HCT116 (cell line): ENCODE measurements around the gene ATP6V1G1. TPM values are rescaled to one million over a fixed set of nuclear protein-coding genes. Genes with fewer than 3 reads are reported as not detected.

Experiments
- ATAC-seq: fragments of 200-7000 bp; cut with Tn5 transposase; 2 replicates; pipeline ENCODE4 v1.9.1; 2020; ENCODE audit warnings: mild to moderate bottlenecking, moderate library complexity
- BruUV-seq: library from RNA; stranded (reverse); fragments of 400-500 nt; replicated peaks from 2 replicates; lab custom pipeline; 2021; lab: Mats Ljungman, UMichigan
- CTCF ChIA-PET: fragments of 300-600 bp; sonication (Branson Sonifier 250); formaldehyde crosslinking; loops from one replicate; lab custom pipeline; 2021; ENCODE audit warnings: antibody characterized with exemption; lab: Charles Lee
- POLR2A ChIA-PET: fragments of 300-600, 350-600 bp; sonication (Branson Sonifier 250); formaldehyde crosslinking; loops from one replicate; lab custom pipeline; 2021; ENCODE audit warnings: antibody characterized with exemption; lab: Charles Lee
- RAD21 ChIA-PET, 2 experiments: fragments of 300-600 bp; sonication (Branson Sonifier 250); formaldehyde crosslinking; loops; one replicate each; lab custom pipeline; 2023; ENCODE audit warnings: low total read pairs in 2 of 2; ENCODE audit not compliant: uncharacterized antibody in 2 of 2, unreplicated experiment in 2 of 2, low non-redundant PET in 1 of 2; lab: Charles Lee
- DNase-seq: peaks from one replicate; pipeline ENCODE4 v3.0.0-alpha.2; 2010; ENCODE audit warnings: low read depth, low spot score
- H2AFZ ChIP-seq: fragments of 200-600 bp; shearing (Covaris generic), sonication (generic); 2 replicates; pipeline ENCODE4 v1.6.1; 2017; ENCODE audit warnings: low read depth, mixed run types, mixed read lengths, antibody characterized with exemption, low read length; ENCODE audit not compliant: poor library complexity, severe bottlenecking
- H3K27ac ChIP-seq: 2 replicates; pipeline ENCODE4 v1.5.1; 2012; ENCODE audit warnings: low read depth, low read length
- H3K27me3 ChIP-seq: fragments of 200-600 bp; sonication (generic); 2 replicates; pipeline ENCODE4 v1.6.1; 2016; ENCODE audit warnings: mixed run types, low read length, mixed read lengths; ENCODE audit not compliant: insufficient read depth
- H3K36me3 ChIP-seq, 2 experiments: fragments of 200-500 bp in 1 of 2; fragments of 200-600 bp in 1 of 2; sonication (Bioruptor generic) in 1 of 2; sonication (generic) in 1 of 2; 2 replicates each; pipeline versions ENCODE4 v1.5.1 to v1.6.1; 2014 to 2016; ENCODE audit warnings: low read length in 2 of 2, inconsistent platforms in 1 of 2, mixed read lengths in 1 of 2, mixed run types in 1 of 2; ENCODE audit not compliant: insufficient read depth in 2 of 2, control insufficient read depth in 1 of 2
- H3K4me1 ChIP-seq, 2 experiments: fragments of 200-600 bp in 1 of 2; sonication (generic) in 1 of 2; 2 replicates each; pipeline versions ENCODE4 v1.5.1 to v1.6.1; 2012 to 2017; ENCODE audit warnings: low read length in 2 of 2, inconsistent platforms in 1 of 2, mild to moderate bottlenecking in 1 of 2, mixed read lengths in 1 of 2, mixed run types in 1 of 2, moderate library complexity in 1 of 2; ENCODE audit not compliant: insufficient read depth in 2 of 2, control insufficient read depth in 1 of 2
- H3K4me2 ChIP-seq: fragments of 200-600 bp; sonication (generic); 2 replicates; pipeline ENCODE4 v1.6.1; 2017; ENCODE audit warnings: mixed run types, low read length, mixed read lengths
- H3K4me3 ChIP-seq, 2 experiments: fragments of 200-600 bp in 1 of 2; sonication (generic) in 1 of 2; replicated peaks in 1 of 2; 2 replicates each; pipeline ENCODE4 v1.5.1; 2011 to 2016; ENCODE audit warnings: low read length in 2 of 2, control low read depth in 1 of 2, low read depth in 1 of 2, mild to moderate bottlenecking in 1 of 2, mixed read lengths in 1 of 2, mixed run types in 1 of 2
- H3K79me2 ChIP-seq: fragments of 200-600 bp; sonication (generic); 2 replicates; pipeline ENCODE4 v1.6.1; 2017; ENCODE audit warnings: mild to moderate bottlenecking, mixed run types, low read length, moderate library complexity, mixed read lengths; ENCODE audit not compliant: insufficient read depth
- H3K9ac ChIP-seq: fragments of 200-600 bp; sonication (generic); 2 replicates; pipeline ENCODE4 v1.6.1; 2016; ENCODE audit warnings: low read length, mixed read lengths
- H3K9me2 ChIP-seq: fragments of 200-600 bp; sonication (generic), shearing (Covaris generic); 2 replicates; pipeline ENCODE4 v1.6.1; 2017; ENCODE audit warnings: mixed run types, mild to moderate bottlenecking, moderate library complexity; ENCODE audit not compliant: insufficient read depth
- H3K9me3 ChIP-seq, 2 experiments: fragments of 200-500 bp in 1 of 2; fragments of 200-600 bp in 1 of 2; sonication (Bioruptor generic) in 1 of 2; sonication (generic) in 1 of 2; 2 replicates each; pipeline ENCODE4 v1.6.1; 2014 to 2017; ENCODE audit warnings: low read length in 2 of 2, mixed read lengths in 2 of 2, inconsistent platforms in 1 of 2, low read depth in 1 of 2, mild to moderate bottlenecking in 1 of 2, mixed run types in 1 of 2, moderate library complexity in 1 of 2; ENCODE audit not compliant: control insufficient read depth in 1 of 2, insufficient read depth in 1 of 2
- H4K20me1 ChIP-seq: fragments of 200-600 bp; sonication (generic), shearing (Covaris generic); 2 replicates; pipeline ENCODE4 v1.6.1; 2017; ENCODE audit warnings: mixed run types, mild to moderate bottlenecking, moderate library complexity; ENCODE audit not compliant: insufficient read depth
- CBX3 ChIP-seq: IDR thresholded peaks from 2 replicates; pipeline ENCODE4 v1.6.1; 2012; ENCODE audit warnings: low read depth
- EGR1 ChIP-seq: IDR thresholded peaks from 2 replicates; pipeline ENCODE4 v1.6.1; 2012; ENCODE audit warnings: low read depth
- EZH2 ChIP-seq: fragments of 200-600 bp; sonication (generic); IDR thresholded peaks from 2 replicates; pipeline ENCODE4 v1.6.1; 2017; ENCODE audit warnings: antibody characterized with exemption, mixed run types
- EZH2phosphoT487 ChIP-seq: fragments of 200-600 bp; IDR thresholded peaks from 2 replicates; pipeline ENCODE4 v1.6.1; 2018; ENCODE audit warnings: antibody characterized with exemption, borderline replicate concordance
- FOSL1 ChIP-seq: IDR thresholded peaks from 2 replicates; pipeline ENCODE4 v1.6.1; 2012; ENCODE audit warnings: low read depth
- POLR2AphosphoS5 ChIP-seq: IDR thresholded peaks from 2 replicates; pipeline ENCODE4 v1.6.1; 2011; ENCODE audit warnings: mild to moderate bottlenecking, low read depth, low read length, moderate library complexity
- RAD21 ChIP-seq: IDR thresholded peaks from 2 replicates; pipeline ENCODE4 v1.6.1; 2012; ENCODE audit warnings: low read depth, mild to moderate bottlenecking
- SP1 ChIP-seq: IDR thresholded peaks from 2 replicates; pipeline ENCODE4 v1.6.1; 2012; ENCODE audit warnings: low read depth
- SRF ChIP-seq: IDR thresholded peaks from 2 replicates; pipeline ENCODE4 v1.6.1; 2012; ENCODE audit warnings: low read depth
- TCF7L2 ChIP-seq: IDR thresholded peaks from 2 replicates; pipeline ENCODE4 v1.7.0; 2011; ENCODE audit warnings: borderline replicate concordance, inconsistent platforms; ENCODE audit not compliant: insufficient read depth, insufficient read length; ENCODE audit errors: extremely low read depth
- ZFX ChIP-seq: fragments of 450-650 bp; IDR thresholded peaks from 2 replicates; pipeline ENCODE4 v1.6.1; 2017
- ZNF274 ChIP-seq: fragments of 200-500 bp; sonication (Bioruptor generic); IDR thresholded peaks from 2 replicates; pipeline ENCODE4 v1.6.1; 2014; ENCODE audit warnings: mild to moderate bottlenecking, low read depth, low read length, inconsistent platforms
- intact Hi-C: fragments of 100-400 bp; cut with micrococcal nuclease; formaldehyde crosslinking; loops from 2 replicates; pipeline ENCODE4 v1.10.0; 2022
- total RNA-seq: library from RNA; stranded (reverse); gene quantifications from one replicate; pipeline ENCODE4 v1.2.1, GENCODE V29; 2021; ENCODE audit not compliant: unreplicated experiment
- TF ChIP-seq, protein P1 (sequence below): IDR thresholded peaks from 2 replicates; pipeline ENCODE4 v1.6.1; 2012; ENCODE audit warnings: low read depth

ATP6V1G1 gene
- total RNA-seq, 1 experiment from 2014 or later = 72.3 TPM

DNA sequence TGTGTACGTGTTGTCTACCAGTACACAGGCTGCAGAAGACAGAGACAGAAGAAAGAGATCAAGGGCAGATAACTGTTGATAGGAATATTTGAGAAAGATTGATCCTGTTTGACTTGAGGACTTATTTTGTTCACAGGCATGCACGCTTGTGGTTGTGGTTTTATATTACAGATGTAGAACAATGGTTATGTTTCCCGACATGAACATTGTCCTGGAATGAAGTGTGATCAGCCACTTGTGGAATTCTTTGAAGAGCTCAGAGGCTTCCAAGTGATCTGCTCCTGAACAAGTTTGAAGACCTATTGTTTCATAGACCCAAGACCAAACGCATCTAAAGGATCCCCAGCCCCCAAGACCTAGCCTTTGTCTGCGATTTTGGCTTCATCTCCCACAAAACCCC, 56.3 kb downstream of the ATP6V1G1 start:
- no peak overlapping the region for H2AFZ ChIP-seq
- DNase-seq (no peak), ATAC-seq (no peak)
- H3K27ac ChIP-seq = no peak overlapping the region
- H3K9me2 ChIP-seq = no peaks in the 10 kb centered on the region
- no peaks in the 10 kb centered on the region for H3K79me2 ChIP-seq
- BruUV-seq = no TSS peak
- no peaks in the 10 kb centered on the region for H3K27me3 ChIP-seq
- H3K4me1 ChIP-seq = no peaks in the 10 kb centered on the region
- H3K4me2 ChIP-seq = no peak overlapping the region
- ChIA-PET POLR2A (no interaction called here), RAD21 (no interaction called here), CTCF (interaction anchor here (1.6 kb wide), 1 partner anchor 9 kb away, joined by 7 read pairs; no protein-coding TSS in a partner anchor)
- TF ChIP-seq ZFX (no peak), RAD21 (no peak), ZNF274 (no peak), TCF7L2 (no peak), SRF (no peak), POLR2AphosphoS5 (no peak), EGR1 (no peak), SP1 (no peak), CBX3 (no peak), EZH2phosphoT487 (no peak), FOSL1 (no peak), EZH2 (no peak)
- TF ChIP-seq, protein P1, sequence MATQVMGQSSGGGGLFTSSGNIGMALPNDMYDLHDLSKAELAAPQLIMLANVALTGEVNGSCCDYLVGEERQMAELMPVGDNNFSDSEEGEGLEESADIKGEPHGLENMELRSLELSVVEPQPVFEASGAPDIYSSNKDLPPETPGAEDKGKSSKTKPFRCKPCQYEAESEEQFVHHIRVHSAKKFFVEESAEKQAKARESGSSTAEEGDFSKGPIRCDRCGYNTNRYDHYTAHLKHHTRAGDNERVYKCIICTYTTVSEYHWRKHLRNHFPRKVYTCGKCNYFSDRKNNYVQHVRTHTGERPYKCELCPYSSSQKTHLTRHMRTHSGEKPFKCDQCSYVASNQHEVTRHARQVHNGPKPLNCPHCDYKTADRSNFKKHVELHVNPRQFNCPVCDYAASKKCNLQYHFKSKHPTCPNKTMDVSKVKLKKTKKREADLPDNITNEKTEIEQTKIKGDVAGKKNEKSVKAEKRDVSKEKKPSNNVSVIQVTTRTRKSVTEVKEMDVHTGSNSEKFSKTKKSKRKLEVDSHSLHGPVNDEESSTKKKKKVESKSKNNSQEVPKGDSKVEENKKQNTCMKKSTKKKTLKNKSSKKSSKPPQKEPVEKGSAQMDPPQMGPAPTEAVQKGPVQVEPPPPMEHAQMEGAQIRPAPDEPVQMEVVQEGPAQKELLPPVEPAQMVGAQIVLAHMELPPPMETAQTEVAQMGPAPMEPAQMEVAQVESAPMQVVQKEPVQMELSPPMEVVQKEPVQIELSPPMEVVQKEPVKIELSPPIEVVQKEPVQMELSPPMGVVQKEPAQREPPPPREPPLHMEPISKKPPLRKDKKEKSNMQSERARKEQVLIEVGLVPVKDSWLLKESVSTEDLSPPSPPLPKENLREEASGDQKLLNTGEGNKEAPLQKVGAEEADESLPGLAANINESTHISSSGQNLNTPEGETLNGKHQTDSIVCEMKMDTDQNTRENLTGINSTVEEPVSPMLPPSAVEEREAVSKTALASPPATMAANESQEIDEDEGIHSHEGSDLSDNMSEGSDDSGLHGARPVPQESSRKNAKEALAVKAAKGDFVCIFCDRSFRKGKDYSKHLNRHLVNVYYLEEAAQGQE = no peak
- no peak overlapping the region for H3K4me3 ChIP-seq
- intact Hi-C loops = no loop called here
- H4K20me1 ChIP-seq = no peaks in the 10 kb centered on the region
- H3K9me3 ChIP-seq = no peaks in the 10 kb centered on the region
- H3K9ac ChIP-seq = no peak overlapping the region
- H3K36me3 ChIP-seq = peaks cover 0 to 2% of the 10 kb centered on the region in 2 experiments; a peak in 2 of 4 replicates

Other genes with a start within 250 kb of the ATP6V1G1 start
- gene AKNA, start 199.8 kb upstream of the ATP6V1G1 start, total RNA-seq = 20.6 TPM
- 12.8 TPM for gene WHRN, start 82.3 kb upstream of the ATP6V1G1 start, total RNA-seq
- gene TMEM268, start 23.5 kb downstream of the ATP6V1G1 start, total RNA-seq = 9.5 TPM
- gene TEX53, start 70.0 kb downstream of the ATP6V1G1 start, total RNA-seq = not detected
- not detected for gene TEX48, start 94.4 kb downstream of the ATP6V1G1 start, total RNA-seq
- not detected for gene TNFSF15, start 218.3 kb downstream of the ATP6V1G1 start, total RNA-seq